ENCODE results near the gene BNIP3.
"Not testable (repeated sequence)": the region's sequence is repeated elsewhere in the genome, so short reads cannot be mapped to it uniquely, and the experiment has no call there.

Gene BNIP3

GRCh38 chr10:131955591-131956340, 26.0 kb downstream of the BNIP3 start:
- Histone ChIP-seq H3K9me3 (ENCODE audit: control insufficient read depth in 2 of 2, low read length in 2 of 2) (no peaks in the 10 kb centered on the region), H3K27ac (ENCODE audit: low read depth in 2 of 2, low read length in 2 of 2) (no peak overlapping the region), H3K4me3 (ENCODE audit: low read length in 2 of 2) (no peak overlapping the region), H3K4me1 (ENCODE audit: control insufficient read depth in 2 of 2, insufficient read depth in 2 of 2, low read length in 2 of 2) (no peaks in the 10 kb centered on the region), H3K36me3 (ENCODE audit: control insufficient read depth in 2 of 2, insufficient read depth in 2 of 2, low read length in 2 of 2) (peaks cover 48 to 51% of the 10 kb centered on the region in 2 donors), H3K27me3 (ENCODE audit: control insufficient read depth in 2 of 2, insufficient read depth in 2 of 2, low read length in 2 of 2) (no peaks in the 10 kb centered on the region), H3K9ac (ENCODE audit: low read depth in 1 of 2, low read length in 2 of 2) (no peak overlapping the region)

DNA sequence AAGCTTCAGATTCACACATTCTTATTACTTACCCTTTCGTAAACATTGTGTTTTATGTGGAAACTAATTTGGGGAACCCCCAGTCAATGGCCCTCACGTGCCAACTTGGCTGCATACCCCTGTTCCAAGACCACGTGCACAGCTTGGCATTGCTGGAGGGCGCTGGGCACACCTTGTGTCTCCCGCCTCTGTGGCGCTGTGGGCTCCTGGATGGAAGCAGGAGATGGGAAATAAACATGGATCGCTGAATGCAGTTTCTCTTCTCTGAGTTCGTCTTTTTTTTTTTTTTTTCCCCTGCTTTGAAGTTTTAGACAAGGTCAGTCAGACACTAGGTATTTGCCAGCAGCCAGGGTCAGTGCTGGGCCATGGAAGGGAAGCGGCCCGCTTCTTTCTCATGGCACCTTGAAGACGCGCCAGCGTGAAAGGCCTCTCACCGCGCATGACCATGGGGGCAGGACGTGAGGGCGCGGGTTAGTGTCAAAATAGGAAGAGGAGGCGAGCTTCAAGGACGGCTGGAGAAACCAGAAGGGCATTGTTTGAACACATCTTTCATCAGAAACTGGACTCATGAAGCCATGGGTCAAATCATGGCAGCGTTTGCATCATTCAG, 27.3 kb downstream of the BNIP3 start:
- H3K27me3 ChIP-seq (ENCODE audit: control insufficient read depth in 2 of 2, insufficient read depth in 2 of 2, low read length in 2 of 2), result no peaks in the 10 kb centered on the region
- H3K36me3 ChIP-seq (ENCODE audit: control insufficient read depth in 2 of 2, insufficient read depth in 2 of 2, low read length in 2 of 2), result peaks cover 50 to 57% of the 10 kb centered on the region in 2 donors
- no peak overlapping the region for H3K9ac ChIP-seq (ENCODE audit: low read depth in 1 of 2, low read length in 2 of 2)
- H3K9me3 ChIP-seq (ENCODE audit: control insufficient read depth in 2 of 2, low read length in 2 of 2), result no peaks in the 10 kb centered on the region
- H3K27ac ChIP-seq (ENCODE audit: low read depth in 2 of 2, low read length in 2 of 2), result no peak overlapping the region
- H3K4me1 ChIP-seq (ENCODE audit: control insufficient read depth in 2 of 2, insufficient read depth in 2 of 2, low read length in 2 of 2), result no peaks in the 10 kb centered on the region
- H3K4me3 ChIP-seq (ENCODE audit: low read length in 2 of 2), result no peak overlapping the region

GRCh38 chr10:131949908-131950307, 31.8 kb downstream of the BNIP3 start:
- not testable (repeated sequence) for H3K9me3 ChIP-seq (ENCODE audit: control insufficient read depth in 2 of 2, low read length in 2 of 2); H3K4me3 ChIP-seq (ENCODE audit: low read length in 2 of 2); H3K4me1 ChIP-seq (ENCODE audit: control insufficient read depth in 2 of 2, insufficient read depth in 2 of 2, low read length in 2 of 2); H3K9ac ChIP-seq (ENCODE audit: low read depth in 1 of 2, low read length in 2 of 2); H3K27me3 ChIP-seq (ENCODE audit: control insufficient read depth in 2 of 2, insufficient read depth in 2 of 2, low read length in 2 of 2); H3K27ac ChIP-seq (ENCODE audit: low read depth in 2 of 2, low read length in 2 of 2)
- peaks cover 58 to 65% of the 10 kb centered on the region in 2 donors for H3K36me3 ChIP-seq (ENCODE audit: control insufficient read depth in 2 of 2, insufficient read depth in 2 of 2, low read length in 2 of 2)

DNA sequence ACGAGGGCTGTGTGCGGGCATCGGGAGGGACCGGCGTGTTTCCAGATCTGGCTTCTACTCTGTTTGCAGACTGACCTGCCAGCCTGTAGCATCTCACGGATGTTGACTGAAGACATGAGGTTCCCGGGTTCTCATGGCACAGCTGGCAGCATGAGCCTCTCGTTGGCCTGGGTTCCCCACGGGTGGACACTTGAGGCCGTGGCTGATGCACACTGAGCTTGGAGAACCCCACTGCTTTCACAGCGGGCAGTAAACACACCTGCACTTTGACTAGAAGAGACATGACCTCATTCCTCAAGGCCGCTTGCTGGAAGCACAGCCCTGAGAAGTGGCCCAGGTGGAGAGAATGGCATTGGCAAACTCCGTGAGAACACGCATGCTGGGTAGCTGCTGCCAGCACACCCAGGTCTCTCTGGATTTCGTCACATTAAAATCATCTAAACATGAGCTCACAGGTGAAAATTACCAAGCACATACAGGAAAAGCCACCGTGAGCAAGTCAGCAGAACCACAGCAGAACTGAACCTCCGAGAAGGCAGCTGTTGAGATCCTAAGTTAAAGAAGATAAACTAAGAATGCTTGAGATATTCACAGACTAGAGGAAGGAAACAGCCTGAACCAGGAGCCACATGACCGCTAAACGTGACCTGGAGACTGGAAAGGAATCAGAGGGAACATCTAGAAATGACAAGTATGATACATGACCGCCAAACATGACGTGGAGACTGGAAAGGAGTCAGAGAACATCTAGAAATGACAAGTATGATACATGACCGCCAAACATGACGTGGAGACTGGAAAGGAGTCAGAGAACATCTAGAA, 32.5 kb downstream of the BNIP3 start:
- no peak overlapping the region for H3K4me3 ChIP-seq (ENCODE audit: low read length in 2 of 2)
- H3K9me3 ChIP-seq (ENCODE audit: control insufficient read depth in 2 of 2, low read length in 2 of 2), result no peaks in the 10 kb centered on the region
- no peak overlapping the region for H3K9ac ChIP-seq (ENCODE audit: low read depth in 1 of 2, low read length in 2 of 2)
- H3K27ac ChIP-seq (ENCODE audit: low read depth in 2 of 2, low read length in 2 of 2), result no peak overlapping the region
- H3K36me3 ChIP-seq (ENCODE audit: control insufficient read depth in 2 of 2, insufficient read depth in 2 of 2, low read length in 2 of 2), result peaks cover 57 to 62% of the 10 kb centered on the region in 2 donors
- no peaks in the 10 kb centered on the region for H3K4me1 ChIP-seq (ENCODE audit: control insufficient read depth in 2 of 2, insufficient read depth in 2 of 2, low read length in 2 of 2)
- no peaks in the 10 kb centered on the region for H3K27me3 ChIP-seq (ENCODE audit: control insufficient read depth in 2 of 2, insufficient read depth in 2 of 2, low read length in 2 of 2)

- no peaks in the 10 kb centered on the region for H3K27me3 ChIP-seq (ENCODE audit: control insufficient read depth in 2 of 2, insufficient read depth in 2 of 2, low read length in 2 of 2)
- no peak overlapping the region for H3K4me3 ChIP-seq (ENCODE audit: low read length in 2 of 2)
- no peaks in the 10 kb centered on the region for H3K4me1 ChIP-seq (ENCODE audit: control insufficient read depth in 2 of 2, insufficient read depth in 2 of 2, low read length in 2 of 2)
- no peak overlapping the region for H3K9ac ChIP-seq (ENCODE audit: low read depth in 1 of 2, low read length in 2 of 2)
- peaks cover 55 to 62% of the 10 kb centered on the region in 2 donors for H3K36me3 ChIP-seq (ENCODE audit: control insufficient read depth in 2 of 2, insufficient read depth in 2 of 2, low read length in 2 of 2)
- no peaks in the 10 kb centered on the region for H3K9me3 ChIP-seq (ENCODE audit: control insufficient read depth in 2 of 2, low read length in 2 of 2)
- no peak overlapping the region for H3K27ac ChIP-seq (ENCODE audit: low read depth in 2 of 2, low read length in 2 of 2)
Measured at GRCh38 chr10:131948501-131948900, 33.2 kb downstream of the BNIP3 start.

- Histone ChIP-seq H3K27me3 (ENCODE audit: control insufficient read depth in 2 of 2, insufficient read depth in 2 of 2, low read length in 2 of 2) (no peaks in the 10 kb centered on the region), H3K27ac (ENCODE audit: low read depth in 2 of 2, low read length in 2 of 2) (no peak overlapping the region), H3K9me3 (ENCODE audit: control insufficient read depth in 2 of 2, low read length in 2 of 2) (no peaks in the 10 kb centered on the region), H3K9ac (ENCODE audit: low read depth in 1 of 2, low read length in 2 of 2) (no peak overlapping the region), H3K36me3 (ENCODE audit: control insufficient read depth in 2 of 2, insufficient read depth in 2 of 2, low read length in 2 of 2) (peaks cover 55 to 62% of the 10 kb centered on the region in 2 donors), H3K4me3 (ENCODE audit: low read length in 2 of 2) (no peak overlapping the region), H3K4me1 (ENCODE audit: control insufficient read depth in 2 of 2, insufficient read depth in 2 of 2, low read length in 2 of 2) (no peaks in the 10 kb centered on the region)
Measured at GRCh38 chr10:131947631-131948347, 33.9 kb downstream of the BNIP3 start.

DNA sequence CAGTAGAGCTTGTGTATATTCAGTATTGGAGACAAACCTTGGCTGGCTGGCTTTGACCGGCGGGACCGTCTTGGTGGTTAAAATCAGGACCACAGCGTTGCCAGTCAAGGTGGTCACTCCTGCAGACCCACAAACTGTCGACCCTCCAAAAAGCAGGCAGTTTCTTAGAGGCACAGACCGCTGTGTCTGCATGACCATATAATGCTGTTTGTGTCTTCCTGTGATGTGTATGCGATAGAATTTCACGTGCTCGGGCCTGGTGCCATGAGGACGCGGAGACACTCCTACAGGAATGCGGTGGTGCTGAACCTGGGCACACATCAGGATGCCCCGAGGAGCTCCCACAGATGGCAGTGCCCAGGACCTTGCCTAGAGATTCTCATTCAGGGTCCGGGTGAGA, 34.8 kb downstream of the BNIP3 start:
- Histone ChIP-seq H3K9me3 (ENCODE audit: control insufficient read depth in 2 of 2, low read length in 2 of 2) (no peaks in the 10 kb centered on the region), H3K4me3 (ENCODE audit: low read length in 2 of 2) (no peak overlapping the region), H3K36me3 (ENCODE audit: control insufficient read depth in 2 of 2, insufficient read depth in 2 of 2, low read length in 2 of 2) (peaks cover 55 to 70% of the 10 kb centered on the region in 2 donors), H3K27ac (ENCODE audit: low read depth in 2 of 2, low read length in 2 of 2) (no peak overlapping the region), H3K4me1 (ENCODE audit: control insufficient read depth in 2 of 2, insufficient read depth in 2 of 2, low read length in 2 of 2) (no peaks in the 10 kb centered on the region), H3K9ac (ENCODE audit: low read depth in 1 of 2, low read length in 2 of 2) (no peak overlapping the region), H3K27me3 (ENCODE audit: control insufficient read depth in 2 of 2, insufficient read depth in 2 of 2, low read length in 2 of 2) (no peaks in the 10 kb centered on the region)

DNA sequence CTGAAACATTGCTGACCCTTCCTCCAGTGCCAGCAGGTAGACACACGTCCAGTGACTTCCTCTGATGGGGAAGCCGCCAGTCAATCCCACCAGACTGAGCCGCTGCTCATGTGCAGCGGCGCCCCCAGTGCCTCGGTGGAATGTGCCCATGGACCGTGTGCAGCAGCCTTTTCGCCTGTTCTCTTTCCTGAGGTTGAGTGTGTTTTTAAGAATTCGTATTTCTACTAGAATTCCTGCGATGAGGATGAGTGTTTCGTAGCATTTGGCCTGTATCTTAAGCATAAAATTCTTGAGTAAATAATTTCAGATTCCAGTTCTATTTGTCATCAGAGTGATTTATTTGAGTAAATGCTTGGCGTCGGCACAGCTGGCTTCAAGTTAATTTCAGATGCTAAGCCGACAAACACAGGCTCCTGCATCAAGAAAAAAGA, 35.4 kb downstream of the BNIP3 start:
- Histone ChIP-seq H3K4me1 (ENCODE audit: control insufficient read depth in 2 of 2, insufficient read depth in 2 of 2, low read length in 2 of 2) (no peaks in the 10 kb centered on the region), H3K4me3 (ENCODE audit: low read length in 2 of 2) (no peak overlapping the region), H3K27ac (ENCODE audit: low read depth in 2 of 2, low read length in 2 of 2) (no peak overlapping the region), H3K36me3 (ENCODE audit: control insufficient read depth in 2 of 2, insufficient read depth in 2 of 2, low read length in 2 of 2) (peaks cover 57 to 74% of the 10 kb centered on the region in 2 donors), H3K9ac (ENCODE audit: low read depth in 1 of 2, low read length in 2 of 2) (no peak overlapping the region), H3K27me3 (ENCODE audit: control insufficient read depth in 2 of 2, insufficient read depth in 2 of 2, low read length in 2 of 2) (no peaks in the 10 kb centered on the region), H3K9me3 (ENCODE audit: control insufficient read depth in 2 of 2, low read length in 2 of 2) (no peaks in the 10 kb centered on the region)

DNA sequence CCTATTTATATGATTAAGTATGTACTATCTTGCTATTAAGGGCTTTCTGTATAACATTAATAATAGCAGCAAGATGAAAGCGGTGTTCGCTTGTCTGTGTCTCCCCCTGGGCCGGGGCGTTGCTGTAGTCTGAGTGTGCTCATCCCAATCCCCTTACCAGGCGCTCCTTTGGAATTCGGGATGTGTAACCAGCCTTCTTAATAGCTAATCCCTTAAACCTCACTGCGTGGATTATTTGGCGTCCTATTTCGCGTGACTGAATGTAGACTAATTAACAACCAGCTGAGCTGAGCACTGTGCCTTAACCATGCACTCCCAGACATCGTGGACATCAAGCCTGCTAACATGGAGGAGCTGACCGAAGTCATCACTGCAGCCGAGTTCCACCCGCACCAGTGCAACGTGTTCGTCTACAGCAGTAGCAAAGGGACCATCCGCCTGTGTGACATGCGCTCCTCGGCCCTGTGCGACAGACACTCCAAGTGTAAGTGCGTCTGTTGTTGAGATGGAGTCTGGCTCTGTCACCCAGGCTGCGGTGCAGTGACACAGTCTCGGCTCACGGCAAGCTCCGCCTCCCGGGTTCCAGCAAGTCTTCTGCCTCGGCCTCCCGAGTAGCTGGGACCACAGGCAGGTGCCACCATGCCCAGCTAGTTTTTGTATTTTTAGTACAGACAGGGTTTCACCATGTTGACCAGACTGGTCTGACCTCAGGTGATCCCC, 36.6 kb downstream of the BNIP3 start:
- Histone ChIP-seq H3K27ac (ENCODE audit: low read depth in 2 of 2, low read length in 2 of 2) (no peak overlapping the region), H3K36me3 (ENCODE audit: control insufficient read depth in 2 of 2, insufficient read depth in 2 of 2, low read length in 2 of 2) (peaks cover 58 to 74% of the 10 kb centered on the region in 2 donors)

More for the DNA sequence above, 36.6 kb downstream of the BNIP3 start:
- Histone ChIP-seq H3K4me1 (ENCODE audit: control insufficient read depth in 2 of 2, insufficient read depth in 2 of 2, low read length in 2 of 2) (no peaks in the 10 kb centered on the region), H3K9ac (ENCODE audit: low read depth in 1 of 2, low read length in 2 of 2) (no peak overlapping the region), H3K4me3 (ENCODE audit: low read length in 2 of 2) (no peak overlapping the region), H3K9me3 (ENCODE audit: control insufficient read depth in 2 of 2, low read length in 2 of 2) (no peaks in the 10 kb centered on the region), H3K27me3 (ENCODE audit: control insufficient read depth in 2 of 2, insufficient read depth in 2 of 2, low read length in 2 of 2) (no peaks in the 10 kb centered on the region)
